Measurements from ENCODE around the gene CLIC5.

GRCh38 chr6:46014511-46015118, 1.0 kb downstream of the CLIC5 start:
- TF ChIP-seq CTCF (conservative IDR thresholded peaks at IDR 0.05) (no peak), ZFX (IDR thresholded peaks at IDR 0.05) (no peak)
